ENCODE measurements around the gene MELTF.
"Not testable (repeated sequence)": the region's sequence is repeated elsewhere in the genome, so short reads cannot be mapped to it uniquely, and the experiment has no call there.

Gene MELTF

GRCh38 chr3:197029511-197030167 lies at the start of gene MELTF:
Gene MELTF (minus strand): TSS chr3:197029817. CDS start chr3:197029702, 115 bp downstream.
- peak; percentile 45 for DNase-seq

GRCh38 chr3:197076415-197076814 lies 46.8 kb upstream of the MELTF start:
- no peak for DNase-seq

- DNase-seq: no peak
Measured at GRCh38 chr3:197068077-197068476, 38.5 kb upstream of the MELTF start.

GRCh38 chr3:197064771-197065170 lies 35.2 kb upstream of the MELTF start:
- DNase-seq: no peak

GRCh38 chr3:197062446-197062845 lies 32.8 kb upstream of the MELTF start:
- no peak for DNase-seq

GRCh38 chr3:197051637-197052036 lies 22.0 kb upstream of the MELTF start:
- DNase-seq: not testable (repeated sequence)

- no peak for DNase-seq
Measured at GRCh38 chr3:197050511-197050910, 20.9 kb upstream of the MELTF start.

- no peak for DNase-seq
Measured at GRCh38 chr3:197042539-197042938, 12.9 kb upstream of the MELTF start.

GRCh38 chr3:197041875-197042488 lies 12.4 kb upstream of the MELTF start:
- no peak for DNase-seq

- no peak for DNase-seq
Measured at GRCh38 chr3:197040658-197041057, 11.0 kb upstream of the MELTF start.

- DNase-seq: no peak
Measured at GRCh38 chr3:197038679-197039462, 9.3 kb upstream of the MELTF start.

- DNase-seq: no peak
Measured at GRCh38 chr3:197035577-197035976, 6.0 kb upstream of the MELTF start.

GRCh38 chr3:197034778-197035177 lies 5.2 kb upstream of the MELTF start:
- DNase-seq: not testable (repeated sequence)

GRCh38 chr3:197033764-197034163 lies 4.1 kb upstream of the MELTF start:
- DNase-seq: not testable (repeated sequence)

- no peak for DNase-seq
Measured at GRCh38 chr3:197031315-197032285, 2.0 kb upstream of the MELTF start.

- DNase-seq: no peak
Measured at GRCh38 chr3:197030379-197031314, 1.0 kb upstream of the MELTF start.

- DNase-seq: no peak
Measured at GRCh38 chr3:197028728-197029510, 698 bp downstream of the MELTF start.

GRCh38 chr3:197027896-197028727 lies 1.5 kb downstream of the MELTF start:
- no peak for DNase-seq

GRCh38 chr3:197027151-197027895 lies 2.3 kb downstream of the MELTF start:
- no peak for DNase-seq
